NCI-H1417 (cell line): Measurements from ENCODE around the gene DLX4.
A peak's percentile ranks its signal among the peaks of the same experiment; 100 is the strongest.

Experiments
- DNase-seq, 3 experiments: peaks; one replicate each; lab custom pipeline; 2025; lab: John Stamatoyannopoulos, UW

DLX4 gene

GRCh38 chr17:49987290-49987585 is 18.2 kb downstream of the DLX4 start:
- DNase-seq, result no peak

- DNase-seq, result peak; percentile 66 to 85 (median 71)
Measured at GRCh38 chr17:49987681-49988441, 18.9 kb downstream of the DLX4 start.

GRCh38 chr17:49989518-49989880 is 20.5 kb downstream of the DLX4 start:
- DNase-seq, result no peak

- DNase-seq, result no peak
Measured at GRCh38 chr17:49990331-49990730, 21.3 kb downstream of the DLX4 start.

- no peak for DNase-seq
Measured at GRCh38 chr17:49990921-49991320, 21.9 kb downstream of the DLX4 start.

- no peak for DNase-seq
Measured at GRCh38 chr17:49991409-49991808, 22.4 kb downstream of the DLX4 start.

- no peak for DNase-seq
Measured at GRCh38 chr17:49992191-49992932, 23.4 kb downstream of the DLX4 start.

- DNase-seq, result no peak
Measured at GRCh38 chr17:49992933-49993422, 24.0 kb downstream of the DLX4 start.

GRCh38 chr17:49993423-49994060 is 24.6 kb downstream of the DLX4 start:
- peak; percentile 19 to 81 (median 76) for DNase-seq

GRCh38 chr17:49994085-49995054 is 25.4 kb downstream of the DLX4 start:
- peak in 2 of 3 experiments; percentile 68 to 77 for DNase-seq

- peak; percentile 79 to 93 (median 84) for DNase-seq
Measured at GRCh38 chr17:49995055-49995738, 26.2 kb downstream of the DLX4 start, which contains the start of gene DLX3. Gene DLX3 (minus strand): TSS chr17:49995224. CDS start chr17:49994998, 226 bp downstream.

- DNase-seq, result no peak
Measured at GRCh38 chr17:49996121-49996494, 27.1 kb downstream of the DLX4 start.

- peak; percentile 39 to 78 (median 72) for DNase-seq
Measured at GRCh38 chr17:49996495-49997300, 27.7 kb downstream of the DLX4 start.

GRCh38 chr17:49997301-49997650 is 28.3 kb downstream of the DLX4 start:
- DNase-seq, result no peak

GRCh38 chr17:49997773-49998703 is 29.0 kb downstream of the DLX4 start:
- peak; percentile 83 to 97 (median 90) for DNase-seq

- DNase-seq, result no peak
Measured at GRCh38 chr17:49998836-49999511, 30.0 kb downstream of the DLX4 start.

GRCh38 chr17:50003911-50004310 is 34.9 kb downstream of the DLX4 start:
- no peak for DNase-seq

- DNase-seq, result no peak
Measured at GRCh38 chr17:50009282-50009681, 40.3 kb downstream of the DLX4 start.

- DNase-seq, result no peak
Measured at GRCh38 chr17:50013079-50013478, 44.1 kb downstream of the DLX4 start.
